ENCODE measurements around the gene HSD11B1L.

HSD11B1L gene

DNA sequence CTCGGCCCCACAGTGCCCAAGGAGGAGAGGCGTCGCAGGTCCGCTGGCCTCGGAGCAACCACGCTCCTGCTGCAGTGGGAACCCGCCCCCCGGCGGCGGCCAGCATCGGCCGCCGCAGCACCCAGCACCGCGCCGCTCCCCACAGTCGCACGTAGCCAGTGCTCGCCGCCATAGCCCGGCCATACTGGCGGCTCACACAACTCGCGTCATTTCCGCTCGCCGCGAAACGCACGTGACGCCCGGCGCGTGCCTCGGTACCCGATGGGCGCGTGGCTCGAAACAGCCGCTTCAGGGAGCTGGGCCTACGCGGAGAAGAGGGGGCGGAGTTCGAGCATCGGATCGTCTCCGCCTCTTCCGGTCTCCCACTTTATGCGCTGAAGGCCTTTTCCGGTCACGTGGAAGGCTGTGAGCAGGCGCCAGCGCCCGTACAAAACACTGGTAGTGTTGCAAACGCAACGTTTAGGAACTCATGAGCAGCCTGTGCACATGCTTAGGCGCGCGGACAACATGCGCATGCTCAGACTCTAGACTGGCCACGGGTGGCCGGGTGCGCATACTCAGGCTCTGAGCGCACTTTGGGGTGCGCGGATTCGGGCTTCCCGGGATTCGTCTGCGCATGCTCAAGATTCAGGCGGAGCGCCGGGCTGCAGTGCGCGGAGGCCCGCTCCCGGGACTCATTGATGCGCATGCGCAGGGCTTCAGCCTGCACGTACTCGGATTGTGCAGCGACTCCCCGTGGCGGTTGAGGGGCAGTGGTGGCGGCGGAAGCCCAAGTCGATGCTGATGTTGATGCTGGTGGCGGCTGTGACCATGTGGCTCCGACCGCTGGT, 39.3 kb downstream of the HSD11B1L start, which contains the start of the genes CATSPERD and LONP1 (continued):
- TF ChIP-seq ZNF571 (tag by site-specific recombination; IDR thresholded peaks at IDR 0.05), result no peak
- TF ChIP-seq ZNF530 (tag by site-specific recombination; IDR thresholded peaks at IDR 0.05; ENCODE audit: low read depth), result no peak
- no peak for TF ChIP-seq ZNF280D (tag by site-specific recombination; IDR thresholded peaks at IDR 0.05)
- no peak for TF ChIP-seq ZNF558 (tag by site-specific recombination; IDR thresholded peaks at IDR 0.05)
- TF ChIP-seq HOXD13 (CRISPR knock-in tag; IDR thresholded peaks at IDR 0.05; ENCODE audit: borderline replicate concordance), result no peak
- TF ChIP-seq, protein P1, sequence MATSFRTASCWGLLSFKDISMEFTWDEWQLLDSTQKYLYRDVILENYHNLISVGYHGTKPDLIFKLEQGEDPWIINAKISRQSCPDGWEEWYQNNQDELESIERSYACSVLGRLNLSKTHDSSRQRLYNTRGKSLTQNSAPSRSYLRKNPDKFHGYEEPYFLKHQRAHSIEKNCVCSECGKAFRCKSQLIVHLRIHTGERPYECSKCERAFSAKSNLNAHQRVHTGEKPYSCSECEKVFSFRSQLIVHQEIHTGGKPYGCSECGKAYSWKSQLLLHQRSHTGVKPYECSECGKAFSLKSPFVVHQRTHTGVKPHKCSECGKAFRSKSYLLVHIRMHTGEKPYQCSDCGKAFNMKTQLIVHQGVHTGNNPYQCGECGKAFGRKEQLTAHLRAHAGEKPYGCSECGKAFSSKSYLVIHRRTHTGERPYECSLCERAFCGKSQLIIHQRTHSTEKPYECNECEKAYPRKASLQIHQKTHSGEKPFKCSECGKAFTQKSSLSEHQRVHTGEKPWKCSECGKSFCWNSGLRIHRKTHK (tag by site-specific recombination; IDR thresholded peaks at IDR 0.05), result no peak
- TF ChIP-seq MEIS1 (CRISPR knock-in tag; IDR thresholded peaks at IDR 0.05; ENCODE audit: borderline replicate concordance), result no peak
- no peak for TF ChIP-seq ZNF621 (tag by site-specific recombination; IDR thresholded peaks at IDR 0.05)
- TF ChIP-seq KLF17 (tag by site-specific recombination; IDR thresholded peaks at IDR 0.05), result peak; percentile 56
- 0 out of 2 replicates have a peak, but pooled peaks have one; percentile 44 for TF ChIP-seq ZNF692 (tag by site-specific recombination; IDR thresholded peaks at IDR 0.05)
- peak; percentile 96 for TF ChIP-seq ZNF610 (tag by site-specific recombination; IDR thresholded peaks at IDR 0.05; ENCODE audit: borderline replicate concordance)
- TF ChIP-seq, protein P2, sequence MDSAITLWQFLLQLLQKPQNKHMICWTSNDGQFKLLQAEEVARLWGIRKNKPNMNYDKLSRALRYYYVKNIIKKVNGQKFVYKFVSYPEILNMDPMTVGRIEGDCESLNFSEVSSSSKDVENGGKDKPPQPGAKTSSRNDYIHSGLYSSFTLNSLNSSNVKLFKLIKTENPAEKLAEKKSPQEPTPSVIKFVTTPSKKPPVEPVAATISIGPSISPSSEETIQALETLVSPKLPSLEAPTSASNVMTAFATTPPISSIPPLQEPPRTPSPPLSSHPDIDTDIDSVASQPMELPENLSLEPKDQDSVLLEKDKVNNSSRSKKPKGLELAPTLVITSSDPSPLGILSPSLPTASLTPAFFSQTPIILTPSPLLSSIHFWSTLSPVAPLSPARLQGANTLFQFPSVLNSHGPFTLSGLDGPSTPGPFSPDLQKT (IDR thresholded peaks at IDR 0.05; ENCODE audit: borderline replicate concordance, low read depth, low read length), result no peak
- TF ChIP-seq ZEB2 (tag by site-specific recombination; IDR thresholded peaks at IDR 0.05), result peak; percentile 80
- peak; percentile 69 for TF ChIP-seq ZNF2 (tag by site-specific recombination; IDR thresholded peaks at IDR 0.05)
- peak; percentile 87 for TF ChIP-seq SP3 (tag by site-specific recombination; IDR thresholded peaks at IDR 0.05)
- peak; percentile 76 for TF ChIP-seq ZBTB17 (tag by site-specific recombination; IDR thresholded peaks at IDR 0.05)
- TF ChIP-seq ZNF398 (tag by site-specific recombination; IDR thresholded peaks at IDR 0.05), result no peak
- TF ChIP-seq KLF10 (tag by site-specific recombination; IDR thresholded peaks at IDR 0.05), result peak; percentile 61; the same call in 1 of the 2 replicates
- no peak for TF ChIP-seq ZNF302 (tag by site-specific recombination; IDR thresholded peaks at IDR 0.05; ENCODE audit: low read depth)
- no peak for TF ChIP-seq ZNF658 (tag by site-specific recombination; IDR thresholded peaks at IDR 0.05)
- no peak for TF ChIP-seq RBAK (tag by site-specific recombination; IDR thresholded peaks at IDR 0.05)
- TF ChIP-seq ZNF76 (tag by site-specific recombination; IDR thresholded peaks at IDR 0.05; ENCODE audit: borderline replicate concordance, low read depth), result peak; percentile 55
- TF ChIP-seq ZNF768 (tag by site-specific recombination; IDR thresholded peaks at IDR 0.05), result no peak
- peak; percentile 54 for TF ChIP-seq ZBTB10 (tag by site-specific recombination; IDR thresholded peaks at IDR 0.05)
- no peak for TF ChIP-seq ZNF585B (tag by site-specific recombination; IDR thresholded peaks at IDR 0.05)
- TF ChIP-seq ZNF426 (tag by site-specific recombination; IDR thresholded peaks at IDR 0.05), result no peak
- TF ChIP-seq ZNF433 (tag by site-specific recombination; IDR thresholded peaks at IDR 0.05; ENCODE audit: low read depth), result no peak
